ENCODE measurements around the gene TRPM3.
A peak's percentile ranks its signal among the peaks of the same experiment; 100 is the strongest.

The TRPM3 gene

DNA sequence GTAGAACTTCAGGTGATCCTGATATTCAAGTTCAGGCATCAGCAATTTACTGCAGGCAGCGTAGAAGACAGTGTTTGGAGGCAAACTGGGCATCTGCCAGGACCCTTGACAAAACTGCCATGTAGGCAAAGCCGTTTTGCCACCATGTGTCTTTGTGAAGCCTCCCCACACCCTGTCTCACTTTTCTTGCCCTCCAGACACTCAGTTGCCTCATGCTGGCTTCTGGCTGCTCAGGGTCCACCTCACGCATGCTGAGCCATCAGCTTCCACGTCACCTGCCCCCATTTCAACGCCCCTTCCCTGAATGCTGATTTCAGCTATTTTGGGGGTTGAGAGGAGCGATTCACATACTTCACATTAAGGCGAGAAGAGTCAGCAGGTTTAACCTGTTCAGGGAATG is 541.7 kb downstream of the TRPM3 start:
- no peak for DNase-seq (ENCODE audit: low read depth in 2 of 2)

DNA sequence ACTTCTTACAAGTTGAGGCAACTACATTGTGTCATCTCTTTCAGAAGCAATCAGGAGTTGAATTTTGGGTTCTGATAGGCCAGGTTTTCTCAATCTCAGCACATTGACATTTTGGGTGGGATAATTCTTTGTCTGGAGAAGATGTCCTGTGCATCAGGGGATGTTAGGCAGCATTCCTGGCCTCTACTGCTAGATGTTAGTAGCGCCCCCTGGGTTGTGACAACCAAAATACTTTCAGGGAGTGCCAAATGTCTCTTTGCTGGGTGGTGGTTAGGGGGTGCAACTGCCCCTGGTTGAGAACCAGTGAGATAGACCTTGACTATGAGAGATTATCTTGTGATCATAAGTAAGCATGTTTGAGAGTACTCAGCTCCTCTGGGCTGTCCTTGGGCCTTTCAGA is 542.7 kb downstream of the TRPM3 start:
- no peak for DNase-seq (ENCODE audit: low read depth in 2 of 2)

DNA sequence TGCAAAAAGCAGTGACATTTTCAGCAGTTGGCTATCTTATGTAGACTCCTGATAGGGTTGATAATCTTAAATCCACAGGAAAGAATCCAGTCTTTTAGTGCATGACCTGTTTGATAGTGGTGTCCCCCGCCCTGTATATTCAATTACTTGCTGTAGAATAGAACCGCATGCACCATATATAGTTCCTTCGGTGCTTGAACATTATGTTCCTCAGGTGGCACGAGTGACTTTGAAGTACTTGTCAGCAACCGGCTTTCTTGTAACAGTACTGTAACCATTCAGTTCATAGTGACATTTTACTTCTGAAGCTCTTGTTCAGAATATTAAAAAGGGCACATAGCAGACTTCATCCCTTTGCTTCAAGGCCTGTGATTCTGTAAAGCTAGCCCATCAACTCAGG is 543.8 kb downstream of the TRPM3 start:
- no peak for DNase-seq (ENCODE audit: low read depth in 2 of 2)

DNA sequence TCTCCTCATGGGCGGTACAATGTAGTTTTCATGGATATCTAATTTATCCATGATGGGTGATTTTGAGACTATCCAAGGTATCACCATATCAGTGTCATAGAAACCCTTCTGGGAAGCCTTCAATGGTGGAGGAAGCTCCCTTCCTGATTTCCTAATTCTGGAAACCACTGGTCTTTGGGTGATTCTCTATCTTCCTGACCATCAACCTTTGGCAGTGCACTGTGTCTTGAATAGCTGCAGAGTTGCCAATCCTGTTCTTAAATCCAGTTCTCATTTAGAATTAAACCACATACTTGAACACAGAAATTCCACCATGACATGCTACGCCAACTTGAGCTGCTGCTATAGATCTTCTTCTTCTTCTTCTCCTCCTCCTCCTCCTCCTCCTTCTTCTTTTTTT is 545.3 kb downstream of the TRPM3 start:
- DNase-seq (ENCODE audit: low read depth in 2 of 2), result no peak

DNA sequence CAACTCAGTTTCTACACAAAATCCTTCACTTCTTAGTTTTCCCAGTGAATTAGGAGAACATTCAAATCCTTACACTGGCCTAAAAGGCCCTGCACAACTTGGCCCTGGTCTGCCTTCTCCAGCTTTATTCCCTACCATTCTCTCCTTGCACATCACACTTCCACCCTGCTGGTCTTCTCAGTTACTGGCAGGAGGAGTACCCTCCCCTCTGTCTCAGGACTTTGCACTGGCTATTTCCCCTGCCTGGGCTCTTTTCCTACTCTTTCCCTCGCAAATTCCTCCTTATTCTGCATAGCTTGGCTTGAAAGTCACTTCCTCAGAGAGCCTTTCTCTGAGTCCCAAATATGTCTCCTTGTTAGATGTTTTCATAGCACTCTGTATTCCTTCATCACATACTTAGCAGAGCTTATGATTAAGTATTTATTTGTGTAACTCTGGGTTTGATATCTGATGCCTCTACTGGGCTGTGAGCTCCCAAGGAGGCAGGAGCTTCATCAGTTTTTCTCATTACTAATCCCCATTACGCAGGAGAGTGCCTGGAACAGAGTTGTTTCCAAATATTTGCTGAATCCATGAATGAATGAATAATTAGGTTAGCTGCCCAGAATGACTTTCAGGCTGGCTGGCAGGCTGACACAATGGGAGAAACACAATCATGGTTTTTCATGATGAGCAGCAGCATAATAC is 547.1 kb downstream of the TRPM3 start:
- no peak for DNase-seq (ENCODE audit: low read depth in 2 of 2)

DNA sequence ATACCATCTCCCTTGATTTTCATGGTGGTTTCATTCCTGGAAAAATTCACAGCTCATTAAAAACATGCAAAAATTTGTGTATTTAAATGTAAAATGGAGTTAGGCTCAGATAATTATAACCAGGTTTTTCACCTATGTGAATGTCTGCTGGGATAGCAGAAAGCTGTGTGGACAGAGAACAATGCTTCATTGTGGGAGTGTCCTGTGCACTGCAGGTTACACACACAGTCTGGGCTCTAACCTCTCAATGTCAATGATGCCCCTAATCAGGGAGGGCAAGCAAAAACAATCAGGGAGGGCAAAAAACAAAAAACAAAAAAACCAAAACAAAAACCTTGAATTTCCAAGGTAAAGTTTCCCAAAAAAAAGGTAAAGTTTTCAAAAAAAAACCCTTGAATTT is 548.1 kb downstream of the TRPM3 start:
- no peak for DNase-seq (ENCODE audit: low read depth in 2 of 2)

DNA sequence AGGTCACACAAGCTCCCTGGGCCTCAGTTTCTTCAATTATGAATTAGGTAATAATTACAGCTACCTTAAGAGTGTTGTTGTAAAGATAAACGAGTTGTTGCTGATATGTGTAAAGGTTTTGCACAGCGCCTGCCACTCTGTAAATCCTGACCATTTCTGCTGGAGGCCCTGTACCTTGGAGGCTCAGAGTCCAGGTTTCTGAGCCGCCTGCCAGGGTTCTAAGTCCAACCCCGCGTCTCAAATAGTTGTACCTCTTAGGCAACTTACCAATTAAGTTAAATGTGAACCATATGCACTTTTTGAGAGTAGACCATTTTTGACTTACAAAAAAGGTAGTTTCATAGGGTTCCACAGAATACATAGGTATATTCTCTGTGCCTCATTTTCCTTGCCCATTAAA is 550.2 kb downstream of the TRPM3 start:
- DNase-seq (ENCODE audit: low read depth in 2 of 2), result no peak

DNA sequence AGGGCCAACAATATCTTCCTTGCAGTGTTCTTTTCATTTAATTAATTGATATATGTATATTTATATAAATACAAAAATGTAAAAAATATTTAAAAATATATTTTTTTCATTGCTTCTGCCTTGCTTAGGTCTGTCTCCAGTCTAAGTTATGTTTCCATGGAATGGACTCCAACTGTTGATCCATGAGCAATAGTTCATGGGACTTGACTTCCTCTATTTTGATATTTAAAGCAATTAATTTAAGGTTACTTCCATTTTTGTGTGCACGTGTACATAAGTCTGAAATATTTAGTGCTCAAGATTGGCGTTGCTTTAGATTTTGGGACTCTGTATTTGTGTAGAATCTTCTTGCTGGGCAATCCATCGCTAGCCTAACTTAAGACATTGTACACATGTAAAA is 551.6 kb downstream of the TRPM3 start:
- DNase-seq (ENCODE audit: low read depth in 2 of 2), result no peak

DNA sequence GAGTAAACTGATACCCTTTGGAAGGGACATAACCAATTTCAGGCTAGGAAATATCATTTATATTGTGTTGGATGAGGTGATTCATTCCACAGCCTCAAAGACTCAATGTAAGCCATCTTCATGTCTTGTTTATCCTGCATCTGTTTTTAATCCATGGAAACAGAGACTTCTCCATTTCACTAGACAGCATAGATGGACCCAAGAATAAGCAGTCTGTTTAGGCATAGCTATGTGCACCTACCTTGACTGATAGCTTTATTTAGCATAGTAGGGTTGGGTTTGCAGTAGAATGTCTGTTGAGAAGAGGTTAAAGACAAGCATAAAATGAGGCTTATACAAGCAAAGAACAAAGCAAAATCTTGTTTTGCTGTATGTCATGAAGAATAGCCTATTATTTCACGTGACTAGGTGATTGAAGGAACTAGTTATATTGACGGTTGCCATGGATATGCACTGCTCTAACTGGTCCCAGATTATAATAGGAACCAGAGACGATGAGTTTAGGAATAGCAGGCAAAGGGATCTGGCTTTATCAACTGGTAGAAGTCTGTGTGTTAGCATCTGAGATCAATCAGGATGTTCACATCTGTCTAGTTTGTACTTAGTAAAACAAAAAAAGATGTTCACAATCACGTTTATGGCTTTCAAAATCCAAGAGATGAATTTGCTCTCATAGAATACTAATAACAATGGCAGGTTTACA is 552.2 kb downstream of the TRPM3 start:
- no peak for DNase-seq (ENCODE audit: low read depth in 2 of 2)

DNA sequence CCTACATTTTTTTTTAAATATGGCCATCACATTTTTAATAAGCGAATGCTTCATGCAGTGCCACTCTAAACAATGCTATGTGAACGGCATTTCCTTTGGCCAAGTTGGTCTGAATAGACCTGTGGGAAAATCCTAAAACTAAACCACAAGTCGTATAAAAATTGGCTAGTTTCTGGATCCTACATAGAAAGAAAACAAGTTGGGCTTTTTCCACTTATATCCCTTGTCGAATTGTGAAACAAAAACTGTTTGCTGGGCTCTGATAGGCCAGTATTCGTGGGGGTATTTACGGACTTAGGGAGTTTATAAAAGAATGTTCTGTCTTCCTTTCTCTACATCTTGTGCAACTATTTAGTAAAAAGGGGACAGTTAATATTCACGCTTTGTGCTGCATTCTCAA is 553.9 kb downstream of the TRPM3 start:
- DNase-seq (ENCODE audit: low read depth in 2 of 2), result no peak

DNA sequence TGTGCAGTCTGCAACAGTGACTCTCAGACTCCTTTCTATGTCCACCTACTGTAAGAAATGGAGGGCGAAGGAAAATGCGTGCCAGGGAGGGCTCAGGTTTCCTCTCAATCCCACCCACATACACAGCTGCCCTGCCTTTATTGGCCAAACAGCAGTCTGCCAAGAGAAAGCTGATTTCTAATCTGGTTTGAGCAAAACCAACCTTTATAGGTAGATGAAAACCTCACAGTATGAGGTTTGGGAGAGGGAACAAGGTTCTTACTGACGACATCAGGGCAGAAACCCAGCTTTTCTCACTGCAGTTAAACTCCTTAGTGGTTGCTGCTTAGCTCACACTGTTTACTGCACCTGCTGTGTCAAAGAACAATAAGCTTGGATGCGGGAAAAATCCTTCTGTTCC is 554.7 kb downstream of the TRPM3 start:
- DNase-seq (ENCODE audit: low read depth in 2 of 2), result no peak

DNA sequence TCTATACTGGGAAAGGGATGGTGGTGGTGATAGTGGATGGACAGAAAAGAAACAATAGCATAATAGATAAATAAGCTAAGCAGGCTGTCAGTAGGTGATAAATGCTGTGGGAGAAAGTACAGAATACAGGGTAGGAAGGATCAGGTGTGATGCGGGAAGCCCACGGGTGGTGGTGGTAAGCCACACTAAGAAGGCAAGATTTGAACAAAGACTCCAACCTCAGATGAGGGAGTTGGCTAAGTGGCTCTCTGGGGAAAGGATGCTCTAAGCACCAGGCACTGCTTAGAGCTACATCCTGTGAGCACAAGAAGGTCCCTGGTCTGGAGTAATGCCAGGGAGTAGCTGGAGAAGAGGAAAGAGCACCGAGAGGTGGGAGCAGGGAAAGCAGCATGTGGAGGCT is 555.4 kb downstream of the TRPM3 start:
- no peak for DNase-seq (ENCODE audit: low read depth in 2 of 2)

DNA sequence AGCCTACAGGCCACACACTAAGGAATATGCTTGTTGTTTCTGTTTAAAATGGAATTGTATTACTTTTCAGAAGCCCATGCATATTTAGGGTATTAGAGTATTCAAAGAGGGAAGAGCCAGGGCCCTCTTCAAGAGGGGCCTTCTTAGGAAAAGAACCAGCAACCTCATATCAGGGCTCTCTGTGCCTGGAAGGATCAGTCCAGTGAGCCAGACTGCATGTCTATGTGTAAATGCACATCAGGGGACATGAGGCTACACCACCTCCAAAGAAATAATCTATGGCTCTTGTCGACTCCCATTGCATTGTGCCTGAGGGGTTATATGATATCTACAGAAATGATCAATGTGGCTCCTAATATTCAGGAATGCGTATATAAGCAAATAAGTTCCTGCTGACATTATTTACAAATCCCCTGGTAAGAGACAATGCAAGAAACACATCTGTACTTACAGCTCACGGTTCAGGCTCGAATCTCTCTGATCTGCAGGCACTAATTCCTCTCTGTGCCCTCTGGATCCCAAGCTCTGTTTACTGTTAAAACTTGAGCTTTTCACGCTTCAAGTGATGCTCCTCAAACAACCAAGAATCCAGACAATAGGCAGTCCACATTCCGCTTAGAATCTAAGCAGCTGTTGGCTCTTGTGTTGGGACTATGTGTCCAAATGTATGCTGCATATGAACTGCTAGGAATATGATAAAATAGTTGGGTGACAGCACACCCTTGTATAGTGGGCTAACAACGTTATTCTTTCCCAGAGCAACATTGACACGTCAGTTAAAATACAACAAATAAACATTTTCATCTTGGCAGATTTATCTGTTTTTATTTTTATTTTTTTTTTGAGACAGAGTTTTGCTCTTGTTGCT is 556.7 kb downstream of the TRPM3 start:
- no peak for DNase-seq (ENCODE audit: low read depth in 2 of 2)

DNA sequence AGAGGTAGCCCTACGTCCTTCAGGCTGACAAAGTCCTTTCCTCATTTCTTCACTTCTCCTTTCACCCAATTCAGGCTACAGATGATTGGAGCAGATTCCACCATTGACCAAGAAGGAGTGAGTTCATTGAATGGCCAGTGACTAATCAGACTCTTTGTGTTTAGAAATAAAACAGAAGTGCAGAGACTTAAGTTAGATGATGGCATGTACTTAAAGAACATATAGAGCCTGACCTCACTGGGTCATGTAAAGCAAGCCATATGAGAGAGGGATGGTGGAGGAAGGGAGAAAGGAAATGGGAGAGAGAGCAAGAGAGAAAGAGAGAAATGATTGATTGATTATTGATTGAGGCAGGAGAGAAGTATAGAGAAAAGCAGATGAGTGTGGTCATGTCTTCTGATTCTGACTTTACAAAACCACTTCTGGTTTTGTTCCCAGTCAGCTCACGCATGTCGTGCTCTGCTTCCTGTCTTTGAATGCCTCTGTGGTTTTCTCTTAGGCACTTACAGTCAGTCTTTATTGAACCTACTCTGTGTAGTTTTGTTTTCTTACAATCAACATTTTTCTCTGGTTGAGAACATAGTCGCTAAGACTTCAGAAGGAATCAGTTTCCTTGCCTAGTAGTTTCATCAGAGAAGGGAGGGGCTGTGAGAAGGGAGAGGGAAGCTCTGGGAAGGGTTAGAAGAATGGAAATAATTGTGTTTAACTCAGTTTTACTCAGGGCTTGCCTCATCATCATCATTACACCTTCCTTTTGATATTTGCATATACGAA is 557.8 kb downstream of the TRPM3 start:
- peak in 1 of 2 donors; percentile 27 for DNase-seq (ENCODE audit: low read depth in 2 of 2)

DNA sequence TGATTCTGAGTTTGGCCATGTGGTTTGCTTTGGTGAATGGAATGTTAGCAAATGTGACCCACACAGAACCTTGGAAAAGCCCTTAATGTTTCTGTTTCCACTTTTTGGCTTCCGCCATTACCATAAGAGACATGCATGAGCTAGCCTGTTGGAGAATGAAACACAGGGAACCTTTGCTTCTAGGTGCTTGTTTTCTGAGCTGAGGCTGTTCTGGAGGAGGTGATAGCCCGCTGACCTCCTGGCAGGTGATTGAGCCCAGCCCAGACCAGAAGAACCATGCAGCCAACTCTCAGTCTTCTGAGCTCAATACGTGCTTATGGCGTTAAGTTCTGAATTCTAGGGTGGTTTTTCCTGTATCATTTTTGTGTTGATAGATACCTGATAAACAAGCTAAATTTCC is 558.4 kb downstream of the TRPM3 start:
- DNase-seq (ENCODE audit: low read depth in 2 of 2), result no peak

DNA sequence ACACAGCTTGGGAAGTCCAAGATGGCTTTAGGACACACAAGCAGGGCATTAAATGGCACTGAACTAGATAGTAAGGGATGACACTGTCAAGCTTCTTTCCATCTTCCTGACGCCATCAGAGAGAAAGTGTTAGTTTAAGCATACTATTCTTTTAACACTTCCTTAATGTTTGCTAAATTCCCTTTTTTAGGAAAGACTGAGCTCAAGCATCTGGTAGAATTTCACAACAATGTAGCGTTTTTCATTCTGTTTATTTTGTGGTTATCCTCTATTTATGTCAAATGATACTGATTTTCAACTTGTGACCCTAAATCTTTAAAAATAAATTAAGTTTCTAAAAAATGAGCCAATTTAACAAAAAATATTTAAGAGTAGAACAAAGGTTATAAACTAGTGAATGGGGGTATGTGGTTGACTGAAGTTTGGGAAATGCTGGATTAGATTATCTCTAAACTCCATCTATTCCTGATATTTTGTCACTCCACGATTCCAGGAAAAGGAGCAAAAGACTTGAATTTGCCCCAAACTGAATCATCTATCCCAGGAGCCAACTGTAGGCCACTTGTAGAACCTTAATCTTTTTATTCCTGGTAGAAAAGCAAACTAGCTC is 559.5 kb downstream of the TRPM3 start:
- DNase-seq (ENCODE audit: low read depth in 2 of 2), result no peak

DNA sequence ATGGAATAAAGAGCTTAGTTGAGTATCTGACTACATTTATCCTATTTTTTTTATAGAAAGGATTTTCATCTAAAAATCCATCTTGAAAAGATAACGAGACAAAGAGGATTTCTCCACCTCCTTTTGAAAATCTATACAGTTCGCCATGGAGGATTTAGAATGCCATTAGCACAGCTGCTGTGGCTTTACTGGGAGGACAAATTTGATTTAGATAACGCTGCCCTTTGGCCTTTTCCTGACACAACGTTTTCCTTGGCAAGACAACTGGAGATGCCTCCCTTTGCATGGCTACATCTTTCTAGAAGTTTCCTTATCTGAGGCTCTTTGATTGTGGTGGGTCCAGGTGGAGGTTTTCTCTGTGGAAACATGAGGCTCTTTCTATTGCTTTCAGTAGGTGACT is 560.3 kb downstream of the TRPM3 start:
- no peak for DNase-seq (ENCODE audit: low read depth in 2 of 2)

DNA sequence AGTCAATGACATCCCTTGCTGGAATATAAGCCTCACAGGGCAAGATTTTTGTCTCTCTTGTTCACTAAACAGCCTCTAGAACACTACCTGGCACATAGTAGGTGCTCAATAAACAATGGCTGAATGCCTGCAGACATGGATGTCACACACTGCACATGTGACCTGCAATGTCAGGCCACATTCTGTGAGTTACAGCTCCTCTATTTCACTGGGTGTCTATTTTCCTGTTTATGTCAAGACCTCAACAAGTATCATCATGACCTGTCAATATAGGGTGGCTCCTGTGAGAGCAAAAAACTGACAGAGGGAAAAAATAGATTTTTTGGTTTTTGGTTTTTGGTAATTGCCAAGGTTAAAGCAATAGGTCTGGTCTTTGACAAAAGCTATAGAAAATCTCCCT is 562.3 kb downstream of the TRPM3 start:
- DNase-seq (ENCODE audit: low read depth in 2 of 2), result no peak

DNA sequence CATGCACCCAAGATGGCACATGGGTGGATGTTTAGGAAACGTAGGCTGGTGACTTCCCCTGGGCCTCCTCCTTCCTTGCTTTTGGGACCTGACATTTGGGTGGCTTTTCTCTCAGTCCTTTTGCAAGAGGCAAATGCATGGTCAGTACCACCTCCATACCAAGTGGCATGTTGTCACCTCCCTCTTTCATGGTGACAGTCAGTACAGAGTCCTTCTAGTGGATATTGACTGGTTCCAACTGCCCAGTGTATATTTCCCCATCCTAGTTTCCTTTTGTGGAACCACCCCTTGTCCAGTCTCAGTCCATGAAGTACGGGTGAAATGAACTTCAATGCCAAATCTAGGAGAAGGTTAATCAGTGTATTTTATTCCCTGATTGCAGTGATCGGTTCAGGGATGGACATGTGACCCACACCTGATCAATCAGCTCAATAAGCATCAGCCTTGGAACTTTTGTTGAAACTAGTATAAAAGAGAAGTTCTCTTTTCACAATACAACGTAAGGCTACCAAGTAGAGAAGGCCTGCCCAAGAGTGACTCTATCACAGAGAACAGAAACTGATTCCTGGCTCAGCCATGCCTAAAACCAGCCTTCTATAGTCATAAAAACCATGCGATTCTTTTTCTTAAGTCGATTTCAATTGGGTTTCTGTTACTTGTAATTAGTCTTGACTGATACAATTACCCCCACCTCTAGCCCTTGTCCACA is 563.6 kb downstream of the TRPM3 start:
- no peak for DNase-seq (ENCODE audit: low read depth in 2 of 2)

DNA sequence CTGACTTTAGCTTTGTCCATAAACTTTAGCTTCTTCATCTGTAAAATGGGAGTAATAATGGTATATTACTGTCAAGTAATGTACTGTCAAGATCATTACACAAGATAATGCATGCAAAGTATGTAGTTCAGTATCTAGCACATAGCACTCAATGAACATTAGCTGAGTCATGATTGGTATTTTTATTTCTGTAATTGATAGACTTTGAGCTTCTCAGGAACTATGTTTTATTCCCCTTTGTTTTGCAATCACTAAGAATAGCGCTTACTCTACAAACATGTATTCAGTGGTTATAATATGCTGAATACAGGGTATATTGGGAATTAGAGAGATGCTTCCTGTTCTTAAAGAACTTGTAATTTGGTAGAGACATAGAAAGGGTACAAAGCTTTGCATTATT is 564.6 kb downstream of the TRPM3 start:
- DNase-seq (ENCODE audit: low read depth in 2 of 2), result no peak

DNA sequence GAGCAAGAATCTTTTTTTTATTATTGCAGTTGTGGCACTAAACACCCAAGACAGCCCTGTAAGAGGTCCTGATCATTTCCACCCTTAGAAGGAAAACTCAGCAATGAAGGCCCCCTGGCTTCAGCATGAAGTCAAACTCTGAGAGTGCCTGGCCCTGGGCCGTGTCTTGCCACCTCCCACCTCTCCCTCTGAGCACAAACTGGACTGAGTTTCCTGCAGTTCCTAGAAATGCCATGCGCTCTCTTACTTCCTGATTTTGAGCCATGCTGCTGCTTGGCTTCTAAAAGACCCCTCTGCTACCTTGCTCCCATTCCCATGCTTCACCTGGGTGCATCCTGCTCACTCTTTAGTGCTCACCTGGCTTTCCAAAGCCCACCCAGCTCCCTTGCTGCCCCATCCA is 566.5 kb downstream of the TRPM3 start:
- DNase-seq (ENCODE audit: low read depth in 2 of 2), result no peak
